ENCODE measurements around the gene TWNK.

Gene TWNK

DNA sequence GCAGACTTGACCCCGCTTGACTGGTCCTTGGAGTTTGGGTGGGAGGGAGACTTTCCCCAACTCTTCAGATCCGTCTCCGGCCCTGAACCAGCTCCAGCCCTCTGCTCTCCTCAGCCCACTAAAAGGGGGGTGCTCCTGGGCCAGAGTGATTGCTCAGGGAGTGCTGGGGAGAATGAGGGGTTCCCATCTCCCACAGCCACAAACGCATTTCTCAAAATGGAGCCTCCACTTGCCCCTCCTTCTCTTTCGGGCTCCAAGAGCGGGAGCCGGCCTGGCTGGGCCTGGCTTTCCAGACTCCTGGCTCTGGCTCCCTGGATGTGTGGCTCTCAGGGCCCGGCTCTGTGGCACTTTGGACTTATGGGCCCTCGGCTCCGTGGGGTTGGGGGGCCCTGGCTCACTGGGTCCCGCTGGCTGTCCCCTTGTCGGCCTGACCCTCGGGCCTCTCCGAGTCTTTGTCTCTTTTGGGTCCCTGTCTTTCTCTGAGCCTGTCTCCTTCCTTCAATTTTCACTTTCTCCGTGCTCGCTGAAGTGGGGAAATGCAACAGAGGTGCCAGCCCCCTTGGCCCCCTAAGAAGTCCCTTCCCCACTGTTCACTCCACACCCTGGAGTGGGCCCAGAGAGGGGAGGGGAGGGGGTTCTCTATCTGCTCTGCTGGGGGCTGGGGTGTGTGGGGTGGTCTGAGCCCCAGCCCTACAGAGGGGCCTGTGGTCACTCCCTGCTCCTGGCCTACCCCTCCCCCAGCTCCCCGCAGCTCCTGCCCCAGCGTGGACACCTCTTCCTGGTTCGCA lies 13.0 kb downstream of the TWNK start:
- TF ChIP-seq CTCF (IDR thresholded peaks at IDR 0.05; ENCODE audit: unreplicated experiment in 3 of 3) = no peak
- Mint-ChIP-seq H3K27me3 (ENCODE audit: low read depth) (no peaks in the 10 kb centered on the region), H3K36me3 (ENCODE audit: low read depth) (peaks cover 15% of the 10 kb centered on the region), H3K27ac (peak overlapping the region; percentile 97 to 99 (median 98)), H3K4me1 (peaks cover 31% of the 10 kb centered on the region), H3K9me3 (no peaks in the 10 kb centered on the region), H3K4me3 (peak overlapping the region; percentile 87 to 93 (median 92))

- Mint-ChIP-seq H3K4me3 (peak overlapping the region; percentile 87 to 93 (median 92)), H3K9me3 (no peaks in the 10 kb centered on the region), H3K4me1 (peaks cover 24% of the 10 kb centered on the region), H3K27me3 (ENCODE audit: low read depth) (no peaks in the 10 kb centered on the region), H3K27ac (peak overlapping the region; percentile 97 to 99 (median 98)), H3K36me3 (ENCODE audit: low read depth) (peaks cover 16% of the 10 kb centered on the region)
- no peak for TF ChIP-seq CTCF (IDR thresholded peaks at IDR 0.05; ENCODE audit: unreplicated experiment in 3 of 3)
Measured at GRCh38 chr10:101000915-101001658, 13.7 kb downstream of the TWNK start.

DNA sequence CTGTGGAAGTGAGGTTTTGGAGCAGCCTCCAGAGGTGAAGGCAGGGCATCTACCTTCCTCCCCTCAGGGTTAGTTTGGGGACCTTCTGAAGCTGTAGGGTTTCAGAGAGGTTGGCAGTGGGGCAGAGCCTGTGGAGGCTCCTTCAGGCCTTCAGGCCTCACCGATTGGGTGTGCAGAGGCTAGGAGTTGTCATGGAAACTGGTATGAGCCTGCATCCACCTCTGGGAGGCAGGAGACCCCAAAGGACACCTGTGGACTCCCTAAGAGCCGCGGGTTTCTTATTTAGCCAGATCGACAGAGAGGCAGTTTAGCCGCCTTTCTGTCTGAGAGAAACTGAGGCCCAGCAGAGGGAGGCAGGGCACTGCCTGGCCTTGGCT lies 14.3 kb downstream of the TWNK start:
- Mint-ChIP-seq H3K36me3 (ENCODE audit: low read depth) (peaks cover 20% of the 10 kb centered on the region), H3K9me3 (no peaks in the 10 kb centered on the region), H3K4me3 (peak overlapping the region; percentile 87 to 93 (median 92)), H3K27me3 (ENCODE audit: low read depth) (no peaks in the 10 kb centered on the region), H3K4me1 (peaks cover 23% of the 10 kb centered on the region), H3K27ac (peak overlapping the region; percentile 97 to 99 (median 98))
- no peak for TF ChIP-seq CTCF (IDR thresholded peaks at IDR 0.05; ENCODE audit: unreplicated experiment in 3 of 3)

DNA sequence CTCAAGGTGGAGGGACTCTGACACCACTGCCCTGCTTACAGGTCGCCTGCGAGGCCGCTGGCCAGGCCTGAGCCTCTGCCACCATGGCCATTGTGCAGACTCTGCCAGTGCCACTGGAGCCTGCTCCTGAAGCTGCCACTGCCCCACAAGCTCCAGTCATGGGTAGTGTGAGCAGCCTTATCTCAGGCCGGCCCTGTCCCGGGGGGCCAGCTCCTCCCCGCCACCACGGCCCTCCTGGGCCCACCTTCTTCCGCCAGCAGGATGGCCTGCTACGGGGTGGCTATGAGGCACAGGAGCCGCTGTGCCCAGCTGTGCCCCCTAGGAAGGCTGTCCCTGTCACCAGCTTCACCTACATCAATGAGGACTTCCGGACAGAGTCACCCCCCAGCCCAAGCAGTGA lies 15.1 kb downstream of the TWNK start:
- no peaks in the 10 kb centered on the region for H3K27me3 Mint-ChIP-seq (ENCODE audit: low read depth)
- H3K9me3 Mint-ChIP-seq = no peaks in the 10 kb centered on the region
- H3K36me3 Mint-ChIP-seq (ENCODE audit: low read depth) = peaks cover 20% of the 10 kb centered on the region
- peak overlapping the region in 1 of 3 experiments; percentile 56 for H3K4me3 Mint-ChIP-seq
- no peak for TF ChIP-seq CTCF (IDR thresholded peaks at IDR 0.05; ENCODE audit: unreplicated experiment in 3 of 3)
- H3K27ac Mint-ChIP-seq = no peak overlapping the region
- peaks cover 23% of the 10 kb centered on the region for H3K4me1 Mint-ChIP-seq

- H3K4me1 Mint-ChIP-seq = peaks cover 18% of the 10 kb centered on the region
- H3K4me3 Mint-ChIP-seq = no peak overlapping the region
- H3K27me3 Mint-ChIP-seq (ENCODE audit: low read depth) = no peaks in the 10 kb centered on the region
- peaks cover 20% of the 10 kb centered on the region for H3K36me3 Mint-ChIP-seq (ENCODE audit: low read depth)
- no peak for TF ChIP-seq CTCF (IDR thresholded peaks at IDR 0.05; ENCODE audit: unreplicated experiment in 3 of 3)
- H3K9me3 Mint-ChIP-seq = no peaks in the 10 kb centered on the region
- no peak overlapping the region for H3K27ac Mint-ChIP-seq
Measured at GRCh38 chr10:101003639-101004206, 16.4 kb downstream of the TWNK start.
